Measurements from ENCODE around the gene TK1.

The TK1 gene

GRCh38 chr17:78170692-78171590 is 15.9 kb downstream of the TK1 start:
- H3K9ac ChIP-seq (ENCODE audit: low read length) = no peak overlapping the region
- H3K36me3 ChIP-seq (ENCODE audit: control insufficient read depth, insufficient read depth, low read length) = peaks cover 4% of the 10 kb centered on the region
- no peak overlapping the region for H3K27ac ChIP-seq (ENCODE audit: low read depth, low read length)

GRCh38 chr17:78168903-78169793 is 17.7 kb downstream of the TK1 start:
- H3K27ac ChIP-seq (ENCODE audit: low read depth, low read length) = peak overlapping the region; percentile 53
- H3K27me3 ChIP-seq (ENCODE audit: control insufficient read depth, insufficient read depth, low read length) = no peaks in the 10 kb centered on the region
- peaks cover 4% of the 10 kb centered on the region for H3K36me3 ChIP-seq (ENCODE audit: control insufficient read depth, insufficient read depth, low read length)
- peak overlapping the region; percentile 59 for H3K4me3 ChIP-seq (ENCODE audit: low read length)
- H3K4me1 ChIP-seq (ENCODE audit: control insufficient read depth, insufficient read depth, low read length) = peaks cover 7% of the 10 kb centered on the region
- H3K9ac ChIP-seq (ENCODE audit: low read length) = peak overlapping the region; percentile 49

More at GRCh38 chr17:78170692-78171590, 15.9 kb downstream of the TK1 start:
- H3K4me1 ChIP-seq (ENCODE audit: control insufficient read depth, insufficient read depth, low read length) = peaks cover 7% of the 10 kb centered on the region
- H3K4me3 ChIP-seq (ENCODE audit: low read length) = no peak overlapping the region
- H3K27me3 ChIP-seq (ENCODE audit: control insufficient read depth, insufficient read depth, low read length) = no peaks in the 10 kb centered on the region

GRCh38 chr17:78168242-78168902 is 18.5 kb downstream of the TK1 start, which contains the start of gene SYNGR2:
Gene SYNGR2, plus strand, starts transcription at chr17:78168581. Its CDS starts 36 bp downstream, at chr17:78168617.
- H3K9ac ChIP-seq (ENCODE audit: low read length) = peak within 1 kb of the TSS; percentile 62
- peak within 1 kb of the TSS; percentile 53 for H3K27ac ChIP-seq (ENCODE audit: low read depth, low read length)
- peak within 1 kb of the TSS; percentile 59 for H3K4me3 ChIP-seq (ENCODE audit: low read length)
- H3K4me1 ChIP-seq (ENCODE audit: control insufficient read depth, insufficient read depth, low read length) = peaks cover 7% of the 10 kb centered on the region
- H3K36me3 ChIP-seq (ENCODE audit: control insufficient read depth, insufficient read depth, low read length) = peaks cover 4% of the 10 kb centered on the region
- H3K27me3 ChIP-seq (ENCODE audit: control insufficient read depth, insufficient read depth, low read length) = no peaks in the 10 kb centered on the region

- Histone ChIP-seq H3K27me3 (ENCODE audit: control insufficient read depth, insufficient read depth, low read length) (no peaks in the 10 kb centered on the region), H3K9ac (ENCODE audit: low read length) (no peak overlapping the region), H3K36me3 (ENCODE audit: control insufficient read depth, insufficient read depth, low read length) (peaks cover 4% of the 10 kb centered on the region), H3K4me3 (ENCODE audit: low read length) (no peak overlapping the region), H3K27ac (ENCODE audit: low read depth, low read length) (no peak overlapping the region), H3K4me1 (ENCODE audit: control insufficient read depth, insufficient read depth, low read length) (no peaks in the 10 kb centered on the region)
These were observed 20.4 kb downstream of the TK1 start for GRCh38 chr17:78166416-78166815.

GRCh38 chr17:78164748-78165607 is 21.9 kb downstream of the TK1 start:
- Histone ChIP-seq H3K4me1 (ENCODE audit: control insufficient read depth, insufficient read depth, low read length) (no peaks in the 10 kb centered on the region), H3K9ac (ENCODE audit: low read length) (no peak overlapping the region), H3K27ac (ENCODE audit: low read depth, low read length) (no peak overlapping the region), H3K27me3 (ENCODE audit: control insufficient read depth, insufficient read depth, low read length) (no peaks in the 10 kb centered on the region), H3K4me3 (ENCODE audit: low read length) (no peak overlapping the region), H3K36me3 (ENCODE audit: control insufficient read depth, insufficient read depth, low read length) (no peaks in the 10 kb centered on the region)

GRCh38 chr17:78163881-78164747 is 22.7 kb downstream of the TK1 start:
- Histone ChIP-seq H3K4me1 (ENCODE audit: control insufficient read depth, insufficient read depth, low read length) (no peaks in the 10 kb centered on the region), H3K27me3 (ENCODE audit: control insufficient read depth, insufficient read depth, low read length) (no peaks in the 10 kb centered on the region), H3K36me3 (ENCODE audit: control insufficient read depth, insufficient read depth, low read length) (no peaks in the 10 kb centered on the region), H3K4me3 (ENCODE audit: low read length) (no peak overlapping the region), H3K9ac (ENCODE audit: low read length) (no peak overlapping the region), H3K27ac (ENCODE audit: low read depth, low read length) (no peak overlapping the region)

GRCh38 chr17:78159575-78160158 is 27.2 kb downstream of the TK1 start:
- H3K36me3 ChIP-seq (ENCODE audit: control insufficient read depth, insufficient read depth, low read length) = no peaks in the 10 kb centered on the region
- H3K4me3 ChIP-seq (ENCODE audit: low read length) = no peak overlapping the region
- no peak overlapping the region for H3K27ac ChIP-seq (ENCODE audit: low read depth, low read length)
- no peaks in the 10 kb centered on the region for H3K4me1 ChIP-seq (ENCODE audit: control insufficient read depth, insufficient read depth, low read length)
- H3K9ac ChIP-seq (ENCODE audit: low read length) = no peak overlapping the region
- no peaks in the 10 kb centered on the region for H3K27me3 ChIP-seq (ENCODE audit: control insufficient read depth, insufficient read depth, low read length)

- no peak overlapping the region for H3K27ac ChIP-seq (ENCODE audit: low read depth, low read length)
- H3K9ac ChIP-seq (ENCODE audit: low read length) = no peak overlapping the region
These were observed 31.7 kb downstream of the TK1 start for GRCh38 chr17:78154903-78155811.

GRCh38 chr17:78151514-78152008 is 35.3 kb downstream of the TK1 start:
- no peak overlapping the region for H3K27ac ChIP-seq (ENCODE audit: low read depth, low read length)
- H3K36me3 ChIP-seq (ENCODE audit: control insufficient read depth, insufficient read depth, low read length) = no peaks in the 10 kb centered on the region
- H3K9ac ChIP-seq (ENCODE audit: low read length) = no peak overlapping the region
- H3K4me3 ChIP-seq (ENCODE audit: low read length) = no peak overlapping the region
- no peaks in the 10 kb centered on the region for H3K4me1 ChIP-seq (ENCODE audit: control insufficient read depth, insufficient read depth, low read length)
- H3K27me3 ChIP-seq (ENCODE audit: control insufficient read depth, insufficient read depth, low read length) = no peaks in the 10 kb centered on the region

More at GRCh38 chr17:78154903-78155811, 31.7 kb downstream of the TK1 start:
- H3K36me3 ChIP-seq (ENCODE audit: control insufficient read depth, insufficient read depth, low read length) = no peaks in the 10 kb centered on the region
- H3K4me3 ChIP-seq (ENCODE audit: low read length) = no peak overlapping the region
- H3K4me1 ChIP-seq (ENCODE audit: control insufficient read depth, insufficient read depth, low read length) = no peaks in the 10 kb centered on the region
- no peaks in the 10 kb centered on the region for H3K27me3 ChIP-seq (ENCODE audit: control insufficient read depth, insufficient read depth, low read length)
